Upper lobe of right lung (tissue), 1 donor: ENCODE data around the gene MGAT4A. TPM values are rescaled to one million over a fixed set of nuclear protein-coding genes. Genes with fewer than 3 reads are reported as not detected.

Source experiments
- ATAC-seq: fragments of 200-7000 bp; cut with Tn5 transposase; one replicate; pipeline ENCODE4 v1.9.1; 2020; ENCODE audit warnings: mild to moderate bottlenecking, moderate library complexity
- DNase-seq: peaks from one replicate; pipeline ENCODE4 v3.0.0-alpha.2; 2020
- H3K27ac ChIP-seq: fragments of 200-600 bp; one replicate; pipeline ENCODE4 v1.8.0; 2022
- H3K27me3 ChIP-seq: fragments of 200-600 bp; one replicate; pipeline ENCODE4 v1.8.0; 2022; ENCODE audit warnings: mild to moderate bottlenecking
- H3K36me3 ChIP-seq: fragments of 200-600 bp; one replicate; pipeline ENCODE4 v1.8.0; 2022
- H3K4me1 ChIP-seq: fragments of 200-600 bp; one replicate; pipeline ENCODE4 v1.8.0; 2022
- H3K4me3 ChIP-seq: fragments of 200-600 bp; one replicate; pipeline ENCODE4 v1.8.0; 2022; ENCODE audit warnings: mild to moderate bottlenecking
- H3K9me3 ChIP-seq: fragments of 200-600 bp; one replicate; pipeline ENCODE4 v1.8.0; 2022
- intact Hi-C: fragments of 100-400 bp; cut with DNase I; formaldehyde crosslinking; loops from one replicate; pipeline ENCODE4 v1.11.0; 2022
- total RNA-seq: library from RNA; stranded (reverse); fragmentation: NEBNext Ultra II Directional; extraction: Animal tissue kit (Norgen Biotek cat#: 25700); gene quantifications from one replicate; pipeline ENCODE4 v1.2.1, GENCODE V29; 2021
- TF ChIP-seq, protein P1 (sequence below): fragments of 200-600 bp; IDR thresholded peaks from one replicate; pipeline ENCODE4 v1.8.0; 2022; ENCODE audit warnings: antibody characterized with exemption
- donor health status: DM: no; HTN: yes; CAD: no; lungs with severe emphysema.

The MGAT4A gene
- total RNA-seq, 1 donor from 2014 or later: 85.8 TPM

DNA sequence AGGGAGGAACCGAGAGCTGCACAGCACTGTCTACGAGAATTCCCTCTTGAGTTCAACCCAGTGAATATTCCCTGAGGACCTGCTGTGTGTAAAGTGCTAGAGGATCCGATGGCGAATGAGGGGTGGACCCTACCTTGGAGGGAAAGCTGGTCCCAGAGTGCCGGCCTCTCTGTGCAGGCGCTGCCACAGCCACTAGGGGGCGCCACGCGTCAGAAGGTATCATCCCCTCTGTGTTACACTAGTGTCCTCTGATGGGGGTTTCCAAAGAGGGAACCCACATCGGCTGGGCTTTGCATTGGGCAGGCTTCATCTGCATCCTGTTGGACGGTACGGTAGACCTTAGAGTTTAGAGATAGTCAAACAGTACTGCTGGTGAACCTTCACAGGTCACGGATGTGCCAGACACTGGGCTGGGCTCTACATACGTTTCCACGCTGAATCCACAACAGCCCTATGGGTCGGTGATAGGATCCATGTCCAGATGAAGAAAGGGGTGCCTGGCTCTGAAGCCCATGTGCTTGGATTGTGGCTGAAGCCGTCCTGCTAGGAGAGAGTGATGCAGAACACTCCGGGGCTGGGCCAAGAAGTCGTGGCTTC lies 161.6 kb downstream of the MGAT4A start:
- intact Hi-C loops: no loop called here
- H3K27ac ChIP-seq: no peak overlapping the region
- ATAC-seq: peak; percentile 64
- TF ChIP-seq, protein P1, sequence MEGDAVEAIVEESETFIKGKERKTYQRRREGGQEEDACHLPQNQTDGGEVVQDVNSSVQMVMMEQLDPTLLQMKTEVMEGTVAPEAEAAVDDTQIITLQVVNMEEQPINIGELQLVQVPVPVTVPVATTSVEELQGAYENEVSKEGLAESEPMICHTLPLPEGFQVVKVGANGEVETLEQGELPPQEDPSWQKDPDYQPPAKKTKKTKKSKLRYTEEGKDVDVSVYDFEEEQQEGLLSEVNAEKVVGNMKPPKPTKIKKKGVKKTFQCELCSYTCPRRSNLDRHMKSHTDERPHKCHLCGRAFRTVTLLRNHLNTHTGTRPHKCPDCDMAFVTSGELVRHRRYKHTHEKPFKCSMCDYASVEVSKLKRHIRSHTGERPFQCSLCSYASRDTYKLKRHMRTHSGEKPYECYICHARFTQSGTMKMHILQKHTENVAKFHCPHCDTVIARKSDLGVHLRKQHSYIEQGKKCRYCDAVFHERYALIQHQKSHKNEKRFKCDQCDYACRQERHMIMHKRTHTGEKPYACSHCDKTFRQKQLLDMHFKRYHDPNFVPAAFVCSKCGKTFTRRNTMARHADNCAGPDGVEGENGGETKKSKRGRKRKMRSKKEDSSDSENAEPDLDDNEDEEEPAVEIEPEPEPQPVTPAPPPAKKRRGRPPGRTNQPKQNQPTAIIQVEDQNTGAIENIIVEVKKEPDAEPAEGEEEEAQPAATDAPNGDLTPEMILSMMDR: peak; percentile 85
- no peaks in the 10 kb centered on the region for H3K9me3 ChIP-seq
- no peaks in the 10 kb centered on the region for H3K27me3 ChIP-seq
- H3K4me1 ChIP-seq: no peaks in the 10 kb centered on the region
- peaks cover 92% of the 10 kb centered on the region for H3K36me3 ChIP-seq
- no peak overlapping the region for H3K4me3 ChIP-seq
- peak; percentile 75 for DNase-seq

Other genes with a start within 250 kb of the MGAT4A start
- gene COA5, start 122.6 kb downstream of the MGAT4A start, total RNA-seq: 26.6 TPM
- gene UNC50, start 122.5 kb downstream of the MGAT4A start, total RNA-seq: 53.4 TPM
- 33.3 TPM for gene CRACDL, start 205.1 kb upstream of the MGAT4A start, total RNA-seq